D721Med (cell line): ENCODE results near the gene TSPYL6.

Source experiments
- DNase-seq: peaks from one replicate; pipeline ENCODE4 v3.0.0; 2011; ENCODE audit warnings: low spot score; ENCODE audit not compliant: insufficient read length
- FAIRE-seq: peaks from 2 replicates; lab custom pipeline; 2011; peaks lifted over from hg19 to GRCh38; lab: Jason Lieb, UNC
- TF ChIP-seq, protein P1 (sequence below): IDR thresholded peaks from 2 replicates; pipeline ENCODE4 v1.5.1; 2012; ENCODE audit warnings: mild to moderate bottlenecking, control low read depth; ENCODE audit not compliant: insufficient read depth; ENCODE audit errors: missing control alignments

Gene TSPYL6

DNA sequence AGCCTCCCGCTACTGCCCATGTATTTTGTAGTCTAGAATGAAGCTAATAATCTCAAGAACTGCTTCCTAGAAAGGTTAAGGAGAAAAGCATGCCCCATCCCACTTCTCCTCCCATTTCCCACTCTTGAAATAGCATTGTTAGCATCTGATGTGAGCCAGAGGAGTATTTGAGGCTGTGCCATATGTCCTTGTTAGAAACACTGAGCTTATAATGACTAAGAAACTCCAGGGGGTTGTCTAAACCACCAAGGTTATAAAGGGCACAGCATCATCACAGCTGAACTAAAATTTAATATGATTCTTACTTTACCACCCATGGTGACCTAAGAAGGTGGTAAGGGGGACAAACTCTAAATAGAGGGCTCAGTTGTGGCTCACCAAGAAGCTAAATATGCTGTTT lies 16.6 kb downstream of the TSPYL6 start:
- no peak for DNase-seq
- FAIRE-seq, result no peak
- TF ChIP-seq, protein P1, sequence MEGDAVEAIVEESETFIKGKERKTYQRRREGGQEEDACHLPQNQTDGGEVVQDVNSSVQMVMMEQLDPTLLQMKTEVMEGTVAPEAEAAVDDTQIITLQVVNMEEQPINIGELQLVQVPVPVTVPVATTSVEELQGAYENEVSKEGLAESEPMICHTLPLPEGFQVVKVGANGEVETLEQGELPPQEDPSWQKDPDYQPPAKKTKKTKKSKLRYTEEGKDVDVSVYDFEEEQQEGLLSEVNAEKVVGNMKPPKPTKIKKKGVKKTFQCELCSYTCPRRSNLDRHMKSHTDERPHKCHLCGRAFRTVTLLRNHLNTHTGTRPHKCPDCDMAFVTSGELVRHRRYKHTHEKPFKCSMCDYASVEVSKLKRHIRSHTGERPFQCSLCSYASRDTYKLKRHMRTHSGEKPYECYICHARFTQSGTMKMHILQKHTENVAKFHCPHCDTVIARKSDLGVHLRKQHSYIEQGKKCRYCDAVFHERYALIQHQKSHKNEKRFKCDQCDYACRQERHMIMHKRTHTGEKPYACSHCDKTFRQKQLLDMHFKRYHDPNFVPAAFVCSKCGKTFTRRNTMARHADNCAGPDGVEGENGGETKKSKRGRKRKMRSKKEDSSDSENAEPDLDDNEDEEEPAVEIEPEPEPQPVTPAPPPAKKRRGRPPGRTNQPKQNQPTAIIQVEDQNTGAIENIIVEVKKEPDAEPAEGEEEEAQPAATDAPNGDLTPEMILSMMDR, result no peak

DNA sequence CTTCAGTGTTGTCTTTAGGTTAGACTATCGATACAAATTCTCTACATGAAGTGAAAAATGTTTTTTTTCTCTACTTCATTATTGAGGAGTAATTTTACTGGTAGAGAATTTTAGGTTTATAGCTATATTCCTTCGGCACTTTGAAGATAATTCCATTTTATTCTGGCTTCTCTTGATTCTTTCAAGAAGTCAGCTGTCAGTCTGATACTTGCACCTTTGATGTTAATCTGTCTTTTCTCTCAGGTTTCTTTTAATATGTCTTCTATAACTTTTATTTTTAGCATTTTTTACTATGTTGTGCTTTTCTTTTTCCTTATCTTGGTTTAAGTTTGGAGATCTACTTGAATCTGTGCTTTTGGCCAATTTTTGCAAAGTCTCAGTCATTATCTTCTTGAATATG lies 18.6 kb downstream of the TSPYL6 start:
- TF ChIP-seq, protein P1, result no peak
- no peak for DNase-seq
- no peak for FAIRE-seq

DNA sequence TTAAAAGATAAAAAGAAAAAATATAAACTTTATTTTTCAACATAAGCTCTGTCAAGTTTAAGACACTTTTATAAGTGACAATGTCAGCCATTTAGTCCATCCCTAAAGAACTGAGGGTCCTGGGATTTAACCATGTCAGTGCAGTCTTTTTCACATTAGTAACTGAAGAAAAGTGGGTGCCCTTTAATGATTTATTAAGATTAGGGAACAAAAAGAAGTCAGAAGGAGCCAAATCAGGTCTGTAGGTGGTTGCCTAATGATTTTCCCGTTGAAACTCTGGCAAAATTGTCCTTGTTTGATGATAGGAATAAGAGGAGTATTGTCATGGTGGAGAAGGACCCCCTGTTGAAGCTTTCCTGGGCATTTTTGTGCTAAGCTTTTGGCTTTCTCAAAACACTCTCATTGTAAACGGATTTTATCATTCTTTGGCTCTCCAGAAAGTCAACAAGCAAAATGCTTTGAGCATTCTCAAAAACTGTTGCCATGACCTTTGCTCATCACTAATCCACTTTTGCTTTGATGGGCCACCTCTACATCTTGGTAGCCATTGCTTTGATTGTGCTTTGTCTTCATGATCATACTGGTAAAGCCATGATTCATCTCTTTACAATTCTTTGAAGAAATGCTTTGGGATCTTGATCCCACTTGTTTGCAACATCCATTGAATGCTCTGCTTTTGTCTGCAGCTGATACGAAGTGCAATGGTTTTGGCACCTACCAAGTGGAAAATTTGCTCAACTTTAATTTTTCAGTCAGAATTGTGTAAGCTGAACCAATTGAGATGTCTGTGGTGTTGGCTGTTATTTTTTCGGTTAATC lies 22.0 kb downstream of the TSPYL6 start:
- TF ChIP-seq, protein P1, result no peak
- FAIRE-seq (no peak), DNase-seq (no peak)

DNA sequence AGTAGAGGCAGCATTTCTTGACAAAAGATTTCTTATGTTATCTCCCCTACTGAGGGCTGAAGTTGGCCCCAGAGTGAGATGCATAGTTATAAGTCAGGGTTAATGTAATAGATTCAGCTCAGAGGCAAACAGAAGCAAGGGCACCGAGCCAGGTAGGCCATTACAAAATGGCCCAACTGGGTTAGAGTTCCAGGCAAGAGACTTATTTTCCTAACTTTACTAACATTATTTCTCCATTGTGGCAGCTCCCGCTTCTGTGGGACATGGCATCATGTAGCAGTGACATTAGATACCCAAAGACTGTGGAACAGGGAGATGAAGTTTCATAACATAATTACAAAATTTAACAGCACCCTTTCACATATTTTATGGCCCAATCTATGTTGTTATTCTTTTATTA lies 27.1 kb downstream of the TSPYL6 start:
- DNase-seq, result no peak
- TF ChIP-seq, protein P1, result no peak
- FAIRE-seq, result no peak

DNA sequence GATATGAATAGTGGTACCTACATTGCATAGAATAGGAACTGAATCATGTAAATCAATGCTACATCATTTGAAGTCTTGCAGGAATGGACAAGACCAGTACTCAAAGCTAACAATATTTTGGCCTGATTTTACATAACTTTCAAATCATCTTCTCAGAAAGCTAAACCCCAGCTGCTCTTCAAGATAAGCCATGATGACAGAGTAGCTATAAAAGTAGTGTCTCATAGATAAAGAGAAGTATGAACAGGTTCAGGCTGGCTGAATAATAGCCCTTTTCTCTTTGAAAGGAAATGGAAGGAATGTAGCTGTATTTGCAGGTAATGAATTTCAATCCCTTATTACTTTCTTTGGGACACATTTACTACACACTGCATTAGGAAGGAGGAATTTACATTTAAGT lies 28.2 kb downstream of the TSPYL6 start:
- FAIRE-seq (no peak), DNase-seq (no peak)
- TF ChIP-seq, protein P1, result no peak

DNA sequence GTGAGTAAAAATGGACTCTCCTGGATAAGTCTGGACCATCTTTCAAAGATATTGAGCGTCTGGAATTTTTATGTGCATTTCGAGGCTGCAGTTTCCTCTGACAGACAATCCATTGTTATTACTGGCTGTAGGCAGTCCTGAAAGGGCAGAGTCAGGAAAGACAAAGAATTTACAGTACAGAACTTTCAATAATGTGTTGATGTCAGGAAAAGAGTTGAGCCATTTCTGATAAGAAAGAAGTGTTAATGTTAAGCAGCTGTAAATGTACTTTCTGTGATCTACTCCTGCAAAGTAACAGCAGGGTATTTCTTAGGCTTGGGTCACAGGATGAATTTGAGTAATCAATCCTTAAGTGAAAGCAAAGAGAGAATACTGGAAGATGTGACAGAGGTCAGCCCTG lies 29.8 kb downstream of the TSPYL6 start:
- DNase-seq (no peak), FAIRE-seq (no peak)
- TF ChIP-seq, protein P1, result no peak

DNA sequence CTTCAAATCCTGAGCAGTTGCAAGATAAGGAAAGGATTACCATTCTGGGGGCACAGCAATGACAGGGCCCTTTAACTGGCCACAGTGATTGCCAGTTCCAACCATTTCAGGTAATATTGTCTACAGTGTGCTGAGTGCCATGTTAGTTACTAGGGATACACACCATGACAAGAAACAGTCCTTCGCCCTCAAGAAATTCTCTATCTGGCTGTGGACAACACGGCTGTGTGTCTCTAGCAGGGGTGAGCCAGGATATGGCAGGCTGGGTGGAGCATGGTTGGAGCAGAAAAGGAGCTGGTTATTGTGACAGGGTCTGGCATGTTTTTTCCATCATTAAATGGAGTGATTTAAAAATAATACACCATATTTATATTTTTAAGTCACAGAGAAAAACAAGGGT lies 31.0 kb downstream of the TSPYL6 start:
- no peak for DNase-seq
- FAIRE-seq, result no peak
- TF ChIP-seq, protein P1, result no peak
